Superior temporal gyrus (tissue), 1 donor: ENCODE measurements around the gene ELN.

Experiments used
- DNase-seq: peaks from one replicate; pipeline ENCODE4 v3.0.0-alpha.2; 2016; ENCODE audit errors: extremely low spot score

The ELN gene

GRCh38 chr7:74061840-74062539 is 34.0 kb downstream of the ELN start:
- DNase-seq = peak; percentile 86

GRCh38 chr7:74063223-74063641 is 35.3 kb downstream of the ELN start:
- no peak for DNase-seq

GRCh38 chr7:74063646-74064045 is 35.7 kb downstream of the ELN start:
- DNase-seq = no peak

GRCh38 chr7:74064696-74065095 is 36.7 kb downstream of the ELN start:
- no peak for DNase-seq

- DNase-seq = no peak
Measured at GRCh38 chr7:74066626-74067025, 38.7 kb downstream of the ELN start.

GRCh38 chr7:74068378-74069085 is 40.6 kb downstream of the ELN start:
- no peak for DNase-seq

GRCh38 chr7:74069086-74069541 is 41.1 kb downstream of the ELN start:
- DNase-seq = no peak

- DNase-seq = no peak
Measured at GRCh38 chr7:74069790-74070618, 42.0 kb downstream of the ELN start.

- no peak for DNase-seq
Measured at GRCh38 chr7:74070619-74070921, 42.6 kb downstream of the ELN start.

- DNase-seq = no peak
Measured at GRCh38 chr7:74071121-74071520, 43.1 kb downstream of the ELN start.

- DNase-seq = peak; percentile 27
Measured at GRCh38 chr7:74074770-74075169, 46.8 kb downstream of the ELN start.

GRCh38 chr7:74078461-74078860 is 50.5 kb downstream of the ELN start:
- no peak for DNase-seq

GRCh38 chr7:74082770-74083116 is 54.8 kb downstream of the ELN start:
- no peak for DNase-seq

GRCh38 chr7:74083117-74083876 is 55.3 kb downstream of the ELN start, which contains the start of gene LIMK1:
LIMK1 (plus strand) TSS chr7:74083804; CDS start chr7:74083991, 187 bp downstream.
- DNase-seq = peak; percentile 74

- no peak for DNase-seq
Measured at GRCh38 chr7:74083928-74084721, 56.2 kb downstream of the ELN start.

- no peak for DNase-seq
Measured at GRCh38 chr7:74084722-74085578, 57.0 kb downstream of the ELN start.

GRCh38 chr7:74087791-74088453 is 59.9 kb downstream of the ELN start:
- DNase-seq = no peak

GRCh38 chr7:74092321-74092963 is 64.5 kb downstream of the ELN start:
- DNase-seq = no peak

- DNase-seq = no peak
Measured at GRCh38 chr7:74092964-74093471, 65.0 kb downstream of the ELN start.
